ENCODE results near the gene GOLGA1. TPM values are rescaled to one million over a fixed set of nuclear protein-coding genes. Genes with fewer than 3 reads are reported as not detected.

Gene GOLGA1
- total RNA-seq, 2 donors from 2014 or later = 26.4 to 30.5 TPM

- no peak for ATAC-seq
- intact Hi-C loops (cut with DNase I, micrococcal nuclease) = no loop called here
These were observed 112.2 kb downstream of the GOLGA1 start for GRCh38 chr9:124828489-124829333.

More at GRCh38 chr9:124828489-124829333, 112.2 kb downstream of the GOLGA1 start:
- DNase-seq = no peak

Other genes starting within 250 kb of the GOLGA1 start
- gene NR6A1, start 169.8 kb downstream of the GOLGA1 start, total RNA-seq = 1 to 10 TPM; 4.6 to 7.1 TPM
- gene OLFML2A, start 163.9 kb downstream of the GOLGA1 start, total RNA-seq = 10 to 100 TPM in 1 of 2 donors, 1 to 10 TPM in 1; 3.3 to 12.7 TPM
- not detected for gene WDR38, start 87.6 kb downstream of the GOLGA1 start, total RNA-seq
- gene RPL35, start 79.1 kb downstream of the GOLGA1 start, total RNA-seq = 100 to 1,000 TPM; 771 to 811 TPM
- gene ARPC5L, start 79.0 kb downstream of the GOLGA1 start, total RNA-seq = 10 to 100 TPM; 43.4 to 51.6 TPM
- 1 to 10 TPM; 7.2 to 7.7 TPM for gene SCAI, start 202.4 kb upstream of the GOLGA1 start, total RNA-seq
- 10 to 100 TPM; 51.1 to 53.3 TPM for gene PPP6C, start 248.7 kb upstream of the GOLGA1 start, total RNA-seq

All from left colon (tissue), 2 donors.